Measurements from ENCODE around the gene CCDC154.
"Not testable (repeated sequence)": the region's sequence is repeated elsewhere in the genome, so short reads cannot be mapped to it uniquely, and the experiment has no call there.

CCDC154 gene

GRCh38 chr16:1453316-1453715 lies 9.0 kb upstream of the CCDC154 start:
- no peak for ATAC-seq
- DNase-seq: no peak

DNA sequence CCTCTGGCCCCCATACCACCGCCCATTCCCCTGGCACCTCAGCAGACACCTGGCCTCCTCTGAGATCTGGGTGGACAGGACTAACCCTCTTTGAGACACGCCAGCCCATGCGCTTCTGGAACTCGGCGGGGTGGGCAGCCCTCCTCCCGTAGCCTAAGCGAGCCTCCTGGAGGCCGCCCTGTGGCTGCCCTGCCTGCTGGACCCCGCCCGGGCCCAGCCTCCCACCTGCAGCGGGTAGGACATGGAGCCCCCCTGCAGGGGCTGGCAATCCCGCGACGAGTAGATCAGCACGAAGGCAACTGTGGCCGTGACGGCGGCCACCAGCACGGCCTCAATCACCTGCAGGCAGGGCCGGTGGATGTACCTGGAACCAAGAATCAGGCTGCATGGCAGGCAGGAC lies 8.2 kb upstream of the CCDC154 start:
- ATAC-seq: no peak
- DNase-seq: no peak

GRCh38 chr16:1451702-1452392 lies 7.5 kb upstream of the CCDC154 start:
- DNase-seq (no peak), ATAC-seq (no peak)

- DNase-seq (no peak), ATAC-seq (no peak)
These were observed 6.5 kb upstream of the CCDC154 start for GRCh38 chr16:1450841-1451240.

DNA sequence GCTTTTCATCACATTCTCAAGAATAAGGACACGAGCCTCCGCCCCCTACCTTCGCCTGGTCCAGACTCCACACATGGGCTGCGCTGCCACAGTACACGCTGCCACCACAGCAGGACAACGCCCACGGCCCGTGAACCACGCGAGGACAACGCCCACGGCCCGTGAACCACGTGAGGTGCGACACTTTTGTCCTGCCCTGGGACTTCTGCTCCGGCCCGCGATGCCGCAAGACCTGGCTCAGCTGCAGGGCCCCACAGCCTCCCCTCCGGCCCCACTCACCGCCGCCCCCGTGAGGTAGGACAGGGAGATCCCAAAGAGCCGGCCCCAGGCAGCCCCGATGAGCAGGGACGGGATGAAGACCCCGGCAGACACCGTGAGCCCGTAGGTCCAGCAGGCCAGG lies 5.9 kb upstream of the CCDC154 start:
- no peak for DNase-seq
- no peak for ATAC-seq

- no peak for DNase-seq
- no peak for ATAC-seq
These were observed 4.9 kb upstream of the CCDC154 start for GRCh38 chr16:1449201-1449788.

DNA sequence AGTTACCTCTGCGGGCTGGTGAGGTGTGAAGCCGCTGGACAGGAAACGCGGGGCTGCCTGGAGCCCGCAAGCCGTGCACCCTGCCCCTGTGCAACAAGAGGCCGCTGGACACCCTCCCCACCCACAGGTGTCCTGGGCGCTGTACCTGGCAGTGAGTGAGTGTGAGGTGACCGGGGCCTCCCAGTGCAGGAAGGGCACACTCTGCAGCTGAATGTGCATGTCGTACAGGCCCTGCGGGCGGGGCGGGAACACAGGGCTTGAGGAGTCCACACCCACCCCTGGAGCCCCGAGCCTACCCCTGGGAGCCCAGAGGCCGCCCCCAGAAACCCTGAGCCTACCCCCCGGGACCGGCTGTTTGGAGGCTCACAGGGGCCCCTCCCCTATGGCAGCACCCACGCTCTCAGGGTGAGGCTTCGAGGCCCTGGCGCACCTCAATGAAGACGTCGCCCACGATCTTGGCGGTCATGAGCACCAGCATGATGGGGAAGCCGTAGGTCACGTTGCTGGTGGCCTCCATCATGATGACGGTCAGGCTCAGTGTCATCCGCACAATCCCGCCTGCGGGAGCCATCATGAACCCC lies 4.3 kb upstream of the CCDC154 start:
- DNase-seq (no peak), ATAC-seq (no peak)

DNA sequence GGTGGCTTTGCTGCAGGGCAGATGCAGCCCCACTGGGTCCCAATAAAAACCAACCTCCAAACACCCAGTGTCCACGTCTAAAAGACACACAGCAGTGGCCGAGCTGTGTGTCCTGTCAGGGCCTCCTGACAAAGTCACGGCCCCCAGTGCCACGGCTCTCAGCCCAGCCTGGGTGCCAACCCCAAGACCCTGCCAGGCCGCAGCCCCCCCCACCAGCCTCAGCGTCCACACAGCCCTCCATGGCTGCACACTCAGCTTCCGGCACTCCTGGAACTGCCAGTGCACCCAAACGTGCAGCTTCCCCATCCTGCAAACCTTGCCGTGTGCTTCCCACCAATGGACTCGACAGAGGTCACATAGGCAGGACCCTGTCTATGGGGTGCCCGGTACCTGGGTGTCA lies 3.6 kb upstream of the CCDC154 start:
- ATAC-seq (no peak), DNase-seq (no peak)

GRCh38 chr16:1446296-1447080 lies 2.1 kb upstream of the CCDC154 start:
- ATAC-seq: no peak
- no peak for DNase-seq

GRCh38 chr16:1445518-1446203 lies 1.3 kb upstream of the CCDC154 start:
- DNase-seq: no peak
- ATAC-seq: no peak

GRCh38 chr16:1444730-1445517 lies 568 bp upstream of the CCDC154 start:
- no peak for ATAC-seq

GRCh38 chr16:1443403-1443973 lies 868 bp downstream of the CCDC154 start:
- DNase-seq (no peak), ATAC-seq (no peak)

More at GRCh38 chr16:1444730-1445517, 568 bp upstream of the CCDC154 start:
- DNase-seq: no peak

DNA sequence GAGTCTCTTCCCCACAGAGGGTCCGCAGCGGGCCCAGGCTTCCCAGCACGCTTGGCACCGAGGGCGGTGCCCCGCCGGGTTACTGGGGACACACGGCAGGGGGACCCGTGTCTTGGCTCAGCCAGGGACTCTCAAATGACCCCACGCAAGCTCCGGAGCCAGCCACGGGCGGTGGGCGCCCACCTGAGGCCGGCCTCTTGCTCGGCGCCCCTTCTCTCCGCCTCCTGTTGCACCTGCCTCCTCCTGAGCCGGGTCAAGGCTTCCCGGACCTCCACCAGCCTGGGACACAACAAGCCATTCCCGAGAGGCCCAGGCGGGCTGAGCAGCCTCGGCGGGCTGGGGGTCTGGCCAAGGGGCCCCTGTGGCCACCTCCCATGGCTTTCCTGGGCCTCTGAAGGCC lies 1.7 kb downstream of the CCDC154 start:
- DNase-seq (no peak), ATAC-seq (no peak)

DNA sequence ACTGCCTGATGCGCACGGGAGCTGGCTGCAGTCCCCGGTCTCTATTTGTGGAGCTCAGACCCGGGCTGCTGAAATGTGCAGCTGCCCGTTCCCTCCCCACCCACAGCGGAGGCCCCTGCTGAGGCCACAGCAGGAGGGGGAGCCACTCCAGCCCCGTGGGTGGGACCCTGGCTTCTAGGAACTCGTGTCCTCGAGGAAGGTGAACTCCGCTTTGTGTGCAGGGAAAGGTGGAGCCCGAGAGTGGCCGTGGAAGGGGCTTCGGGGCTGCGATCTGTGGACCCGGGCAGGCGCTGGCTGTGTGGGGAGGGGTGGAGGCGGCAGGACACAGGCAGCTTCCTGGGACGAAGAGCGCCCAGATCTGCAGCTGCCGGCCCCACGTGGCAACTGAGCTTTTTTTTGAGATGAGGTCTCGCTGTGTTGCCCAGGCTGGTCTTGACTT lies 2.9 kb downstream of the CCDC154 start:
- DNase-seq (no peak), ATAC-seq (no peak)

DNA sequence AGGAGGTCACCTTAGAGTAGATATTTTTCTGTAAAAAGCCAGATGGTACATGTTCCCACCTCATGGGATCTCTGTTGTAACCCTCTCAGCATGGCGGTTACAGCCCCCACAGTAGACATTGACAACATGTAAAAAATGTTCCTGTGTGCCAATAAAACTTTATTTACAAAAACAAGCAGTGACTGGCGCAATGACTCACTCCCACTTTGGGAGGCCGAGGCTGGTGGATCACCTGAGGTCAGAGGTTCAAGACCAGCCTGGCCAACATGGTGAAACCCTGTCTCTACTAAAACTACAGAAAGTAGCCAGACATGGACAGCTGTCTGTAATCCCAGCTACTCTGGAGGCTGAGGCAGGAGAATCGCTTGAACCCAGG lies 4.7 kb downstream of the CCDC154 start:
- not testable (repeated sequence) for DNase-seq, ATAC-seq

GRCh38 chr16:1439058-1439698 lies 5.2 kb downstream of the CCDC154 start:
- DNase-seq (no peak), ATAC-seq (no peak)

DNA sequence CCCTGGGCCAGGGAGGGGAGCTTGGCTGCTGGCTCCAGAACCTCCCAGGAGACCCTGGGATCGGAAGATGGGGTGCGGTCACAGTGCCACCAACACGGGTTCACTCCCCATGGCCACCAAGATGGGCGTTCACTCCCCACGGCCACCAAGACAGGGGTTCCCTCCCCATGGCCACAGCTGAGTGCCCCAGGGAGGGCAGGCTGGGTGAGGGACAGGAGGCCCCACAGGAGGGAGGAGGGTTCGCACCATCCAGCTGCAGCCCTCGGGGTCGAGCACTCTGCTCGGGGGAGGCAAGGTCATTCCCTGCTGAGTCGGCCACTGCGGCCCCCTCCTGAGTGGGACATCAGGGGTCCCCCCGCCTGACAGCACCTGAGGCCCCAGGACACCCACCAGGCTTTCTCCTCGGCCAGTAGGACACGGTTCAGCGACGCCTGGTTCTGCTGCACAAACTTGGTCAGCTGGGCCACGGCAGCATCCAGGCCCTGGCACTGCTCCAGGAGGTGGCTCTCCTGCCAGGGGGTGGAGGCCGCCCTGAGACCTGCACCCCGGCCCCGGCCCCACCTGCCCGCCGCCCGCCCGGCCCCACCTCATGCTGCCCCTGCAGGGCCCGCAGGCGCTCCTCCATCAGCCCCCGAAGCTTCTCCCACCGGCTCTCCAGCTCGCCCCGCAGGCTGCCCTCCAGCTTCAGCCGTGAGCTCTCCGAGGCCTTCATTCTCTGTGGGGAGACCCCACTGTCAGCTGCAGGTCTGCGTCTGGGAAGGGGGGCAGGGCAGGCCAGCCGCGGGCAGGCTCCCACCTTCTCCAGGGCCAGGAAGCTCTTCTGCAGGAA lies 5.9 kb downstream of the CCDC154 start:
- ATAC-seq: peak; percentile 5
- DNase-seq: no peak

GRCh38 chr16:1437606-1438005 lies 6.8 kb downstream of the CCDC154 start:
- no peak for ATAC-seq

DNA sequence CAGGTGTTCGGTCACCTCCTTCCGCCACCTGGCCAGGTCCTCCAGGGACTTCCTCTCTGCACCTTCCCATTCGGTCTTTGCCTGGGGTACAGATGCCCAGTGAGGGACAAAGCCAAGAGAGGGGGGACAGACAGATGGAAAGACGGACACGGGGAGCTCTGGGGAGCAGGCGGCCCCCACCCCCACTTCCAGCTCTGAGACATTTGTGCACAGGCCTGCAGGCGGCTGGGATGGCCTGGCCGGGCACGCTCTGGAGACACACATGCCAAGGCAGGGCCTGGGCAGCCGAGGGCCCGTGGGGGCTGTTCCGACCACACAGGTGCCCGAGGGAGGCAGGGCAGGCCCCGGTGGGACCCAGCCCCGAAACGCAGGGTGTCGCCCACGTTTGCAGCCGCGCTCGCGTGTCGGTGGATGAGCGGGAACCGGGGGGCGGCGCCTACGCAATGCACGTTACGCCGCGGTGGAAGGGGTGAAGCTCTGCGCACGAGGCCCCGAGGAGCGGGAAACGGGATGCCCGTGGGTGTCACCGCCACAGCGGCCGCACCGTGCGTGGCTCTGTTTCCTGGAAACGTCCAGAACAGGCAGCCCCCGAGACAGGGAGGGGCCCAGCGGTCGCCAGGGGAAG lies 7.5 kb downstream of the CCDC154 start:
- DNase-seq (no peak), ATAC-seq (no peak)

More at GRCh38 chr16:1437606-1438005, 6.8 kb downstream of the CCDC154 start:
- DNase-seq: no peak

Measured in stimulated activated naive CD8-positive, alpha-beta T cell treated with anti-CD3 and anti-CD28 coated beads, Interleukin-15, Interleukin-2, amounts not matched to agents 100 U/mL and 50 U/mL, for 24 hours (primary cell).